C1 segment of cervical spinal cord (tissue), 14 donors: ENCODE measurements around the gene TENT5C.

Experiments
- DNase-seq, 14 donors: peaks; one replicate each; lab custom pipeline; 2025; lab: John Stamatoyannopoulos, UW

Gene TENT5C

GRCh38 chr1:117656202-117656641 lies 50.4 kb downstream of the TENT5C start:
- DNase-seq, result no peak

- no peak for DNase-seq
Observed at GRCh38 chr1:117657031-117657430, 51.2 kb downstream of the TENT5C start.

GRCh38 chr1:117657949-117658660 lies 52.3 kb downstream of the TENT5C start:
- DNase-seq, result no peak

DNA sequence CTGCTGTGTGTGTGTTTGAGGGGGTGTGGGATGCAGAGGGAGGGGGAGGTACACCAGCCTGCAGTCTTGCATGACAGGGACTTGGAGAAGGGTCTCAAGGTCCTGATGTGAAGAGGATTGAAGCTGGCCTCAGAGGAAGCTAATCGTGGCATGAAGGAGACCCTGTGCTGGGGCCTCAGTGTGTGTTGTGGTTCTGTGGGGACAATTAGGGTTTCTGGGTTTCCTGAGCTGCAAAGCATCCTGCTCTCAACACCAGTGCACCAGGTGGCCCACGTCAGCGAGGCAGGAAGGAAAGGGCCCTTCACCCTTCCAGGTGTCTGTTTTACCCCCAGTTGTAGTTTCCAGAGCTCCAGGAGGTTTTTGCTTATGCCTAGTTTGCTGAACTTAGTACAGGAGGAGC lies 52.8 kb downstream of the TENT5C start:
- DNase-seq, result no peak

DNA sequence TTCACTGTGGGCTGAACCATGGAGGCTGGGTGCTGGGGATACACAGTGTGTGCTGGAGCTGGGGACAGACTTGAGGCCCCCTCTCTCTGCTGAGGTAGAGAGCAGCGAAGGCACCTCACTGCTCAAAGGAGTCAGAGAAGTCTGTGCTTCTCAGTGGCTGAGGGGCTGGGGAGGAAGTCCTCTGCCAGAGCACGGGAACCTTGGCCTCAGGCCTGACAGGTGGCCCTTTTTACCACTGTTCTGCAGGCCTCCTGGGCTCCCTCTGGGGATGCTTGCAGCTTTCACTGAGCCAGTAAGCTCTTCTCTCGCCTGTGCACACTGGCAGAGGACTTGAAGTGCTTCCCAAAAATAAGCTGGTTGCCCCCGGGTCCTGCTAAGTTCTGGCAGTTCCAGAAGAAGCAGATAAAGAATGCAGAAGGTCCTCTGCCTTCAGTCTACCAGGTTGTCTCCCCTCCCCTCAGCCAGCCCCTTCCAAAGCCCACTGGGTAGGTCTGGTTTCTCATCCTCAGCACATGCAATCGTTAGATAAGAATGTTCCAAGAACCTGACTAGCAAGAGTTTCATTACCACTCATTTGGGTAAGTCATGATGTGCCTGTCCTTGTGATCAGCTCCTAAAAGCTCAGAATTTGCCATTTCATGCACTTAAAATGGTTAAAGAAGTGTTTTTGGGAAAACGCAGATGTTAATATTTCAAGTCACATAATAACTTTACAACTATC lies 53.9 kb downstream of the TENT5C start:
- no peak for DNase-seq

GRCh38 chr1:117660271-117660965 lies 54.6 kb downstream of the TENT5C start:
- no peak for DNase-seq

GRCh38 chr1:117661027-117661426 lies 55.2 kb downstream of the TENT5C start:
- DNase-seq, result no peak

DNA sequence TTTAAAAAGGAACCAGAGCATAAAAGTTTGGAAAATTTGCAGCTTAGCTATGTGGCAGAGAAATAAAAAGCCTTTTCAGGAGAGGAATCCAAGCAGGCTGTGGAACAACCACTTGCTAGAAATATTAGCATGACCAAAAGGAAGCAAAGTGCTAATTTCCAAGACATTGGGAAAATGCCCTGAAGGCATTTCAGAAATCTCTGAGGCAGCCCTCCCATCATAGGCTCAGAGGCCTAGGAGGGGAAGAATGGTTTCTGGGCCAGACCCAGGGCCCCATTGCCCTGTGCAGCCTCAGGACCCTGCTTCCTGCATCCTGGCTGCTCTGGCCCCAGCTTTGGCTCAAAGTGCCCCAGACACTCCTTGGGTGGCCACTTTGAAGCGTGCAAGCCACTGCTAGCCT lies 56.8 kb downstream of the TENT5C start:
- DNase-seq, result no peak

- DNase-seq, result no peak
Observed at GRCh38 chr1:117663156-117663902, 57.5 kb downstream of the TENT5C start.

DNA sequence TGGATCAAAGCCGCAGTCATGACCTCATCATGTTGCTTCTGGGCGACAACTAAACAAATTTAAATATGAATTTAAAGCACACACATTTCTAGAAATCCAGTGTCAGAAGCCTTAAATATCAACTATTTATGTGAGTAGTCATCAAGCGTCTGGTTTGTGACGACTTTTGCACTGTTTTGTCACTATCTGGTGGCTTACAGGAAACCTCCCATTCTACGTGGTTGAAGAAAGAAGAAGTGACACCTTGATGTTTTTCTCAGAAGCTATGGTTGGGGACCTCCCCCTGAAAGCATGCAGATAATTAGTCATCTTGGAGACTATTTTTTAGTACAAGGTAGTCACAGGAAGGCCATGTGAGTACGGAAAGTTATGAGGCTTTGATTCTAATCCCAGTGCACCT lies 58.5 kb downstream of the TENT5C start:
- DNase-seq, result no peak

- no peak for DNase-seq
Observed at GRCh38 chr1:117665556-117666270, 59.9 kb downstream of the TENT5C start.

DNA sequence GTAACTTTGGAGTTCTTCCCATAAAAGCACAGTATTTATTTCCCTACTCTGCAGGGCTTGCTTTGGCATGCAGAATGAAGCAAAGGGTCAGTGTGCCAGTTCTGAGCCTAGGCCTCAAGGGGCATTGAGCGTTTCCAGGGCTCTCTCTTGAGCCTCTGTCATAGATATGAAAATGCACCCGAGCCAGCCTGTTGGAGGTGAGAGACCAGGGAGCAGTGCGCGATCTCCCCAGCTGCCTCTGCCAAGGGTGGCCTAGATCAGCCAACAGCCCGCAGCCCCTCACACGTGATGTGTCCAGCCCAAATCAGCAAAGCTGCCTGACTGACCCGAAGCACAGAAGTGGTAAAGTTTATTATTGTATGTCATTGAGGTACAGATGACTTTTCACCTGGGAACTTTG lies 63.7 kb downstream of the TENT5C start:
- DNase-seq, result no peak

DNA sequence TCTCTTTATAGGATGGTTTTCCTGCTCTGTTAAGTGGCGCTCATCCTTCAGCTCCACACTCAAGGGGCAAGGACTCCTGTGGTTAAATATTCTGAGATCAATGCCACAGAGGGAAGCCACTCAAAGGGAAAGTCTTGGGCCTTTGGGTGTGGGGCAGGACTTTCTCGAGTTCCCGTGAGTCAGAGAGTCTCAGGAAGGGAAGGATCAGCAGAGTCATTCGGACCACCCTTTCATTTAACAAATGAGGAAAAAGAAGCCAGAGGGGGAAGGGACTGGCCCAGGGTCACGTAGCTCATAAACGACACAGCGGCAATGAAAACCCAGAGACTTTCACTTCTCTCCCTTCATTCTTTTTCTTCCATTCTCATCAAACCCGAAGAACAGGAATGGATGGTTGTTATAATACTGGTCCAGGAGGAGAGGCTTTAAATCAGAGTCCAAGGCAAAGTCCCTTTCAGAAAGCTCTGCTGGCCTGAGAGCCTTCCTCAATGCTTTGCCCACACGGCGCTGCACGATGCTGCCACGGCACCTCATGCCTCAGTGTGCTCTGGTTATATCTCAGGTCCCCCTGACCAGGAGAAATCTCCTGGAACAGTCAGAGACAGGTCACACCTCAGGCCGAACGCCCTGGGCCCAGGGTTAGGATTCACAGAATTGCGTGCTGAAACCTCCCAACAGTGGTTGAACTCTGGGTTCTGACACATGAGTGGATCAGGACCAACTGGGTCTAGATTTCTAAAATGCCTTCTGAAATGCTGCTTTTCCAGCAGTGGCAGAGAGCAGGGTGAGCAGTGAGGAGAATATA lies 65.3 kb downstream of the TENT5C start:
- no peak for DNase-seq

DNA sequence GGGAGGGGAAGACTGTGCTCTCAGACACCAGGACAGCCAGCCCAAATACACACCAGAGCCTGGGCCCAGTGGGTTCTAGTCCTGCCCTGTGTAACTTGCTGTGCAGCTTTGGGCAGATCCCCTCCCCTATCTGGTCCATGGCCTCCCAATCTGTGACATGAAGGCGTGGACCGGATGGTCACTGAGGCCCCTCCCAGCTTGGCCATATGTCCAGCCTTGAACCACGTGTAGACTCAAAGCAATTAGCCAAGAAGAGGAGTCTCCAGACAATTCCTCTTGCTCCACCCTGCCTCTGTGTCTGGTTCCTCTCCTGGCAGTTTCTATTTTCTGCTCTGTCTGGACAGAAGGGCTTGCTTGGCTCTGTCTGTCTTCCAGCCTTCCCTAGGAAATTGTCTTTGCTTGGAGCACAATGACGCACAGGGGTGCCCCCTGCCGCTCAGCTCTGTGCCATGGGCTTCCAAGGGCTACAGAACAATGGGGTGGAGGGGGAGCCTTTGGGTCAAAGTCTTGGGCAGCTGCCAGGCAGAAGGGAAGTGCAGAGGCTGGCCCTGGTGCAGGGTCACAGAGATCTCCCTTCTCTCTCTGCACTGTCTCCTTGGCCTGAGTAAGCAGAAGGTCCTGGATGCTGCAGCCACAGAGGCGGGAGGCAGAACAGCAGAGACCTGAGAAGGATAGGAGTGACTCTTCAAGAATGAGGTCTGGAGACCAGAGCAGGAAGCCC lies 66.1 kb downstream of the TENT5C start:
- peak in 11 of 14 donors; percentile 11 to 80 (median 32) for DNase-seq

GRCh38 chr1:117672756-117673155 lies 66.9 kb downstream of the TENT5C start:
- peak in 1 of 14 donors; percentile 65 for DNase-seq

GRCh38 chr1:117673405-117673804 lies 67.6 kb downstream of the TENT5C start:
- no peak for DNase-seq

GRCh38 chr1:117674521-117675400 lies 68.9 kb downstream of the TENT5C start:
- peak in 1 of 14 donors; percentile 3 for DNase-seq

DNA sequence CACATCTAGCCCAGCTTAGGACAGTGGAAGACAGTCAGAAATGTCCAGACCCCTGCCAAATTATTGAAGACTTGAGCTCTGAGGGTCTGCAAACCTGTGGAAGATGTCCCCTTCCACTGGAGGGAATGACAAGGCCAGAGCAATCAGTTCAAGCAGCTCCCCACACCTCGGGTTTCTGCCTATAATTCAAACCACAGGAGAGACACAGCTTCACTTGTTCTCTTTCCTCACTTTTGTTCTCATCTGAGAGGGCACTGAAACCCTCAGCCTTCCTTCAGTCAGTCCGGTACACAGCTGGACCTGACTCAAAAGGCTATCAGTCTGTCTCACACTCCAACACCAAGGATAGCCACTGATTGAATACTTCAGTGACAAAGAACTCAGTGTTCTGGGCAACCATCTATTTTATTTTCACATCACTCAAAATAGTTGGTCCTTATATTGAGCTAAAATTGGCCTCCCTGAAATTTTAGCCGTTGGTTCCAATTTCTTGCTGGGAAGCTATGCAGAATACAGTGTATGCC lies 70.1 kb downstream of the TENT5C start:
- no peak for DNase-seq
